ENCODE measurements around the gene MON2.
A peak's percentile ranks its signal among the peaks of the same experiment; 100 is the strongest.

The MON2 gene

DNA sequence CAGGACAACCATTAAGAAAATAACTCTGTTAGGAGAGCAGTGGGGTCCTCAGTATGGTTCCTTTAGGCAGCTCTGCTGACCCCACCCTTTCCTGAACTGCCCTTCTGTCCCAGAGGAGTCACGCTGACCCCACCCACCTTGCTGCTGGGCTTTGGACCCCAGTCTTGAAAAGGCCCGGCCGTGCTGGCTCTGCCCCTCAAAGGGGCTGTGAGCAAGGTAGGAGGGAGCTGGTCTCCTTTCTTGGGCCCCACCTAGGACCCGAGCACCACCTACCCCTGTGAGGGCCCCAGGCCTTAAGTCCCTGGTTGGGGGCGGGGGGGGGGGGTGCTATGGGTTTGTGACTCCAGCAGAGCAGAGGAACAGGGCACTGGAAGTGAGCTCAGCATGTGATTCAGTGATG lies 171.1 kb downstream of the MON2 start:
- no peak for DNase-seq
- intact Hi-C loops (cut with DNase I), result loop anchor here (10.0 kb wide), 1 partner anchor 77 kb away; no protein-coding TSS in a partner anchor

DNA sequence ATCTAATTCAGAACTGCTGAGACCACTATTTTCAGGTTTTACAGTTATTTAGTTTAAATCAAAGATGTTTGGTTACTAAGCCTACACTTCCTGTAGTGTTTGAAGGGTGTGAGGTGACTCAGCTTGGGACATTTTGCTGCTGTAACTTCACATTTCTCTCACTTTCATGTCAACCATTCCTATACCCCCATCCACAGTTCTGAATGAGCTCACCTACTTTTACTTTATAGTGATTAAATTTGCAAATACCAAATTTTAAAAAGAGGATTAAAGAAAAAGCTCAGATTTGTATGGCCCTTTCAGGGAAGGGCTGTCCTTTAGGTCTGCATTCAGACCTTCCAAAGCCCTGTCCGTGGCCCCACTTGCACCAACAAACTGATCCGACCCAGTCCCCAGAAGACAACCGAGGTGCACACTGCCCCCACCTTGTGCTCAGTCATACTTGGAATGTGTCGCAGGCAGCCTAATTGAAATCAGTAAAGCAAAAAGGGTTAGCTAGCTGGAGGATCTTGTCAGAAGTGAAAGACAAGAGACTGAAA lies 174.4 kb downstream of the MON2 start:
- intact Hi-C loops (cut with DNase I), result no loop called here
- no peak for DNase-seq

GRCh38 chr12:62642486-62642885 lies 175.9 kb downstream of the MON2 start:
- DNase-seq, result no peak
- intact Hi-C loops (cut with DNase I), result no loop called here

DNA sequence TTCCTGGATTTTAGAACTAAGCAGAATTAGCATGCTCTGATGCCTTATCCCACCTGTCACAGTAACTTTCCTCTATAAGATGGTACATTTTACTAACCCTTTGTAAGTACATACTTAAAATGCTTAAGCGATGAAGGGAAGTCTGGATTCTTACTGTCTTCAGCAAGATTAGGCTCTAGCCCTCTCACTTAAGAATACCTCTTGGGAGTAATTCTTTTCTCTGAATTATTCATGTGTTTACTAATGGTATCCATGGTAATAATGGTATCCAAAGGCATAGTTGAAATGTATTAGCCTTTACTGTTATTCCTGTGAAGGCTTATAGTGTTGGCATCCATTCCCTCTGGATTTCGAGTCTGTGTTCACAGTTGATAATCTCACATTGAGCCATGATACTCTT lies 176.9 kb downstream of the MON2 start:
- DNase-seq, result no peak
- intact Hi-C loops (cut with DNase I), result no loop called here

DNA sequence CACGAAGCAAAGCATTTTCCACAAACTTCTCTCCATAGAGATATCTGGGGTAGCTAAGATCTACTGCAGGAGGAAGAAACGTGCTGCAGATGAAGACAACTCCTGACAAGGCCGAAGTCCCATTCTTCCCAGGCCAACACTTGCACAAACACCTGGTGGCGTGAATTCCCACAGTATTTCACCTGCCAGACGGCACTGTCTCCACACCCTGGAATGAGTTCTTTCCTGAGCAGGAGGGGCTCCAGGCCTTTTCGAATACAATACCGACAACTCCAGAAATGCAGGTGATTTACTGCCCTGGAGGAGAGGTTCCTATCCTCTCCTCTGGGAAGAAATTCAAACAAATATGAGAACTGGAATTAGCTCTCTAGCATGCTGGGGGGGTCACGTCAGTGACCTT lies 179.9 kb downstream of the MON2 start:
- no peak for DNase-seq
- intact Hi-C loops (cut with DNase I), result no loop called here

- peak in 7 of 10 donors; percentile 19 to 93 (median 57) for DNase-seq
- intact Hi-C loops (cut with DNase I), result no loop called here
Observed at GRCh38 chr12:62647586-62647985, 181.0 kb downstream of the MON2 start.

GRCh38 chr12:62649412-62650138 lies 182.9 kb downstream of the MON2 start:
- no peak for DNase-seq
- intact Hi-C loops (cut with DNase I), result no loop called here
